HEK293T (cell line): ENCODE measurements around the gene HTR3E.
A peak's percentile ranks its signal among the peaks of the same experiment; 100 is the strongest.

Experiments used
- CTCF ChIA-PET: fragments of 350-600 bp; formaldehyde crosslinking; extraction: SDS; loops from one replicate; lab custom pipeline; 2021; ENCODE audit warnings: antibody characterized with exemption, inconsistent platforms; lab: Yijun Ruan, JAX
- POLR2A ChIA-PET: fragments of 350-600 bp; formaldehyde crosslinking; extraction: SDS; loops from one replicate; lab custom pipeline; 2020; ENCODE audit warnings: antibody characterized with exemption, inconsistent platforms; lab: Yijun Ruan, JAX
- DNase-seq: peaks from one replicate; pipeline ENCODE4 v3.0.0; 2012; ENCODE audit warnings: mixed read lengths; ENCODE audit errors: extremely low spot score
- ARNT ChIP-seq: fragments of 450-650 bp; IDR thresholded peaks from 2 replicates; pipeline ENCODE4 v1.6.1; 2017; ENCODE audit warnings: mild to moderate bottlenecking
- BHLHE40 ChIP-seq: fragments of 450-650 bp; IDR thresholded peaks from 2 replicates; pipeline ENCODE4 v1.6.1; 2016; ENCODE audit warnings: mild to moderate bottlenecking, moderate library complexity, borderline replicate concordance
- CTBP1 ChIP-seq: fragments of 450-650 bp; IDR thresholded peaks from 2 replicates; pipeline ENCODE4 v1.6.1; 2016; ENCODE audit warnings: borderline replicate concordance
- ELF4 ChIP-seq: fragments of 450-650 bp; IDR thresholded peaks from 2 replicates; pipeline ENCODE4 v1.6.1; 2017; ENCODE audit warnings: antibody characterized with exemption
- FOXA1 ChIP-seq: fragments of 450-650 bp; IDR thresholded peaks from 2 replicates; pipeline ENCODE4 v1.6.1; 2016; ENCODE audit warnings: mild to moderate bottlenecking
- FOXK2 ChIP-seq: fragments of 450-650 bp; IDR thresholded peaks from 2 replicates; pipeline ENCODE4 v1.6.1; 2016; ENCODE audit warnings: mild to moderate bottlenecking
- FOXM1 ChIP-seq: fragments of 450-650 bp; IDR thresholded peaks from 2 replicates; pipeline ENCODE4 v1.6.1; 2017; ENCODE audit warnings: mild to moderate bottlenecking, borderline replicate concordance
- HDGF ChIP-seq: fragments of 450-650 bp; IDR thresholded peaks from 2 replicates; pipeline ENCODE4 v1.6.1; 2017; ENCODE audit warnings: antibody characterized with exemption, borderline replicate concordance
- L3MBTL2 ChIP-seq: fragments of 450-650 bp; conservative IDR thresholded peaks from 2 replicates; pipeline ENCODE4 v1.6.1; 2016; ENCODE audit warnings: mild to moderate bottlenecking
- LEF1 ChIP-seq: fragments of 450-650 bp; IDR thresholded peaks from 2 replicates; pipeline ENCODE4 v1.6.1; 2017; ENCODE audit warnings: mild to moderate bottlenecking, borderline replicate concordance
- NFRKB ChIP-seq: fragments of 450-650 bp; IDR thresholded peaks from 2 replicates; pipeline ENCODE4 v1.6.1; 2016; ENCODE audit warnings: mild to moderate bottlenecking, moderate library complexity
- PKNOX1 ChIP-seq: fragments of 450-650 bp; IDR thresholded peaks from 2 replicates; pipeline ENCODE4 v1.6.1; 2016
- SP1 ChIP-seq: fragments of 450-650 bp; IDR thresholded peaks from 2 replicates; pipeline ENCODE4 v1.6.1; 2017
- SUZ12 ChIP-seq: fragments of 450-650 bp; IDR thresholded peaks from 2 replicates; pipeline ENCODE4 v1.6.1; 2016; ENCODE audit warnings: mild to moderate bottlenecking
- TARDBP ChIP-seq: fragments of 450-650 bp; IDR thresholded peaks from 2 replicates; pipeline ENCODE4 v1.6.1; 2016
- ZNF384 ChIP-seq: fragments of 450-650 bp; IDR thresholded peaks from 2 replicates; pipeline ENCODE4 v1.6.1; 2016

HTR3E gene

DNA sequence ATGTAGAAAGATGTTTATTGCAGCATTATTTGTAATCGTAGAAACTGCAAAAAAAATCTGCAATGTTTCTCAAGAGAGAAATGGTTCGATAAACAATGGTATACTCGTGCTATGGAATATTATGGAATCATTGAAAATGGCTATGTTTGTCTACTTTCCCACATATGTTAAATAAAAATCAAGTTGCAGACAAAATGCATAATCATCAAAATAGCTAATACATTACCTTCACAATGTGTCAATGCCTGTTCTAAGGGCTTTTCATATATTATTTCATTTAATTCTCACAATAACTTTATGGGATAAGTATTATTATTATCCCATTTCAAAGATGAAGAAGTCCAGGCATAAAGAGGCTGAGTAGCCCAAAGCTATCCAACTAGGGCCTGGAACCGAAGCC is 36.1 kb downstream of the HTR3E start:
- POLR2A ChIA-PET = no interaction called here
- CTCF ChIA-PET = interaction anchor here (0.7 kb wide), 1 partner anchor 161 kb away, joined by 3 read pairs; no protein-coding TSS in a partner anchor
- TF ChIP-seq ZNF384 (no peak), FOXA1 (no peak), CTBP1 (no peak), PKNOX1 (no peak), ARNT (no peak), L3MBTL2 (no peak), HDGF (no peak), FOXM1 (no peak), LEF1 (no peak), SUZ12 (no peak), NFRKB (no peak), BHLHE40 (no peak), SP1 (no peak)
- DNase-seq = no peak

- peak; percentile 69 for DNase-seq
- ChIA-PET POLR2A (interaction anchor here (0.7 to 1.9 kb wide), 16 partner anchors 11 to 236 kb away, joined by 3 to 15 read pairs (median 3); partner anchors contain the start of gene DVL3), CTCF (interaction anchor here (0.7 kb wide), 1 partner anchor 160 kb away, joined by 3 read pairs; no protein-coding TSS in a partner anchor)
- TF ChIP-seq L3MBTL2 (peak; percentile 96), ARNT (no peak)
These were observed 37.2 kb downstream of the HTR3E start for GRCh38 chr3:184133840-184134745.

DNA sequence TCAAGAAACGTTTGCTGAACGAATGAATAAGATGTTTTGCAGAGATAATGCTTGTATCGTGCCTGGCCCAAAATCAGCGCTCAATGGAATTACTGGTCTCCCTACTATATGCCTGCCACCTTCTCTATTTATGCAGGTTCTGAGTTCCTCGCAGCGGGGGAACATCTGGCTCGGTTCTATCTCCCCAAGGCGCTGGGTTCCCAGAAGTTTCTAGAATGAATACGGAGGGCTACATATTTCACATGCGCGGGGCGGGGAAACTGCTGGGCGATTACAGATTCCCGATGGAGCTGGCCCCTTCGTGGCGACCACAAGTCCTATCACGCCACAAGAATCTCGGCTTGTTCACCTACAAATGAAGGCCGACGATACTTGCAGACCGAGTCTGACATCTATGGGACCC is 37.9 kb downstream of the HTR3E start:
- CTCF ChIA-PET = no interaction called here
- TF ChIP-seq ARNT = no peak
- no peak for TF ChIP-seq ELF4
- TF ChIP-seq HDGF = no peak
- TF ChIP-seq BHLHE40 = no peak
- TF ChIP-seq ZNF384 = no peak
- no peak for TF ChIP-seq FOXM1
- no peak for TF ChIP-seq LEF1
- TF ChIP-seq FOXK2 = no peak
- TF ChIP-seq SUZ12 = no peak
- TF ChIP-seq CTBP1 = no peak
- TF ChIP-seq TARDBP = no peak
- TF ChIP-seq L3MBTL2 = no peak
- TF ChIP-seq FOXA1 = no peak
- TF ChIP-seq SP1 = no peak
- TF ChIP-seq PKNOX1 = no peak
- POLR2A ChIA-PET = interaction anchor here (0.7 to 1.9 kb wide), 14 partner anchors 10 to 125 kb away, joined by 3 to 15 read pairs (median 3); partner anchors contain the start of genes AP2M1 and DVL3
- DNase-seq = no peak

DNA sequence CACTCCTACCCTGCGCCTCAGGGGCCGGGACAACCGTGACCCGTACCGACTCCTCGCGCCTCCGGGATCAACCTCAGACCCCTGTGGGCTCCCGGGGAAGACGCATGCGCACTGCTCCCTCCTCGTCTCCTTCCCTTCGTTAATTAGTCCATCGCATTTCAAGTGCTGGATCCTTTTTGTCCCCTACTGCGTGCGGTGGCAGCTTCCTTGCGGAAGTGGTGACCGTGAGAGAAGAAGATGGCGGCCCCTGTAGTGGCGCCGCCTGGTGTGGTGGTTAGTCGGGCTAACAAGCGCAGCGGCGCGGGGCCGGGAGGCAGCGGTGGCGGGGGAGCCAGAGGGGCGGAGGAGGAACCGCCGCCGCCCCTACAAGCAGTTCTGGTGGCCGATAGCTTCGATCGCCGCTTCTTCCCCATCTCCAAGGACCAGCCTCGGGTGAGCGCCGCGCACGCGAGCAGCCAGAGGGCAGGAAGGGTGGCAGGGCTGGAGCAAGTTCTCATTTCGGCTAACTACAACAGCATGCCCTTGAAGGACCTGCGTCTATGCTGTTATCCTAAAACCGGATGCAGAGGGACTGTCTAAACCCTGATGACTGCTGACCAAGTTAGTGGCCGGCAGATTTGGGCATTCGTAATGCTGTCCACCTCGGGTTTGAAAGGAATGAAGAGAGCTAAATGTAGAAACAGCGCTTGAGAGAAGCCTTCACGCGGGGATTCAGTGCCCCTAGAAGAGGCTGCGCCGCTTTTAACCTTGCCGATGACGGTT is 38.5 kb downstream of the HTR3E start, which contains the start of gene EIF2B5:
TSS of gene EIF2B5 (plus strand) at position 210 of the 762 bp plus-strand sequence. CDS start at position 238, 28 bp downstream.
- ChIA-PET CTCF (no interaction called here), POLR2A (interaction anchor here (0.7 to 1.9 kb wide), 15 partner anchors 9 to 125 kb away, joined by 3 to 15 read pairs (median 3); partner anchors contain the start of genes AP2M1 and DVL3)
- DNase-seq = peak; percentile 72
- TF ChIP-seq BHLHE40 (no peak), PKNOX1 (no peak), SP1 (no peak), L3MBTL2 (peak; percentile 58), SUZ12 (no peak), ELF4 (peak; percentile 62), LEF1 (no peak), NFRKB (peak; percentile 65)

DNA sequence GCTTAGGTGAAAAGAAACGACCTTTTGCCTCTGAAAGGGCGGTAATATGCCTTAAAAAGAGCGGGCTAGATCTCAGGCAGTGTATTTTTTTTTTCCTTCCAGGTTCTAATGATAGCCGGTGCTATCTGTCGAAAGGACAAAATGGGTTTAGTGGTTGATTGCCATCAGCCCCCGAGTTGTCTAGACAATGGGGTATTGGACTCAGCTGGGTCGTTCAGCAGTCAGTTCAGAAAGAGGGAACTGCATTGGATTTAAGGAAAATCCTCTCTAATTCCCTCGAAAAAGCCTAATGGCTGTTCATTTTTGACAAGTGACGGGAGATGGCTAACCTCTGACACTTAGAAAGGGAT is 39.0 kb downstream of the HTR3E start:
- CTCF ChIA-PET = no interaction called here
- POLR2A ChIA-PET = interaction anchor here (0.7 to 1.2 kb wide), 2 partner anchors 11 to 115 kb away, joined by 3 read pairs; no protein-coding TSS in a partner anchor
- DNase-seq = no peak
- no peak for TF ChIP-seq PKNOX1
- no peak for TF ChIP-seq FOXA1
- no peak for TF ChIP-seq LEF1
- no peak for TF ChIP-seq HDGF
- TF ChIP-seq CTBP1 = no peak
- TF ChIP-seq L3MBTL2 = no peak
